ENCODE measurements around the gene PRG3. TPM values are rescaled to one million over a fixed set of nuclear protein-coding genes. Genes with fewer than 3 reads are reported as not detected.
A peak's percentile ranks its signal among the peaks of the same experiment; 100 is the strongest.

Gene PRG3
- total RNA-seq, 1 experiment from 2014 or later, result not detected

- Histone ChIP-seq H2BK120ac (ENCODE audit: low read depth, low read length, poor library complexity, severe bottlenecking) (no peak overlapping the region), H3K23me2 (ENCODE audit: insufficient read length, low read depth, low read length, poor library complexity, severe bottlenecking) (peaks cover 5% of the 10 kb centered on the region), H3K9me3 (ENCODE audit: control insufficient read depth, low read depth, low read length) (no peaks in the 10 kb centered on the region), H3K14ac (ENCODE audit: insufficient read depth, low read length) (no peak overlapping the region), H3K4me1 (ENCODE audit: insufficient read depth, low read length) (no peaks in the 10 kb centered on the region), H3K27ac (ENCODE audit: insufficient read length, low read depth, low read length) (no peak overlapping the region), H3K4me2 (ENCODE audit: insufficient read depth, insufficient read length, low read length) (no peak overlapping the region), H3K79me1 (ENCODE audit: insufficient read depth, low read depth, low read length, poor library complexity, severe bottlenecking) (no peaks in the 10 kb centered on the region), H2BK5ac (ENCODE audit: insufficient read length, low read length) (no peak overlapping the region), H2AFZ (ENCODE audit: low read length) (peak overlapping the region; percentile 63), H3K23ac (ENCODE audit: insufficient read length, low read depth, low read length) (no peak overlapping the region), H3K9ac (ENCODE audit: extremely low read depth, insufficient read length, low read length) (no peak overlapping the region), H4K20me1 (ENCODE audit: control insufficient read depth, insufficient read depth, insufficient read length) (no peaks in the 10 kb centered on the region), H2BK20ac (ENCODE audit: low read depth, low read length, poor library complexity, severe bottlenecking) (no peak overlapping the region), H3K4ac (ENCODE audit: low read depth, low read length) (no peak overlapping the region), H3K18ac (ENCODE audit: insufficient read length, low read depth, low read length) (no peak overlapping the region), H4K5ac (ENCODE audit: insufficient read length, low read depth, low read length) (no peak overlapping the region), H2AK5ac (ENCODE audit: insufficient read length, low read length) (no peak overlapping the region), H2BK15ac (ENCODE audit: low read depth, low read length) (no peak overlapping the region), H4K91ac (ENCODE audit: insufficient read length, low read depth, low read length) (no peak overlapping the region), H3T11ph (ENCODE audit: low read length) (no peak overlapping the region), H3K79me2 (ENCODE audit: insufficient read depth, low read length) (no peaks in the 10 kb centered on the region), H4K8ac (replicated peaks; ENCODE audit: insufficient read length, low read depth, low read length) (no peak overlapping the region), H3K56ac (ENCODE audit: insufficient read length, low read depth, low read length) (no peak overlapping the region), H2BK12ac (ENCODE audit: insufficient read length, low read depth, low read length) (no peak overlapping the region), H3K27me3 (ENCODE audit: insufficient read depth, low read length) (no peaks in the 10 kb centered on the region)
- Mint-ChIP-seq H3K9me3 (peaks cover 0 to 2% of the 10 kb centered on the region in 2 experiments; a peak in 2 of 5 replicates), H3K4me1 (peaks cover 28 to 43% of the 10 kb centered on the region in 2 experiments), H3K27me3 (ENCODE audit: low read depth) (peaks cover 39% of the 10 kb centered on the region), H3K36me3 (ENCODE audit: insufficient read depth in 1 of 3, low read depth in 3 of 3) (no peaks in the 10 kb centered on the region; a peak in 1 of 7 replicates), H3K4me3 (peak overlapping the region in 1 of 2 experiments; percentile 7; a peak in 2 of 5 replicates), H3K27ac (peak overlapping the region in 2 of 3 experiments; percentile 52 to 92; a peak in 3 of 7 replicates)
- DNase-seq, result peak; percentile 86
- WGBS (ENCODE audit: extremely low coverage, insufficient read length, low lambda C conversion rate), result no CpG with 5 or more reads among the region's 11 CpGs
- peak; percentile 89 for TF ChIP-seq CTCF (conservative IDR thresholded peaks at IDR 0.05)
These were observed 35.3 kb downstream of the PRG3 start for GRCh38 chr11:57345555-57346211.

Measured in H9 (cell line).